ENCODE results near the gene KANSL3.
A peak's percentile ranks its signal among the peaks of the same experiment; 100 is the strongest.

KANSL3 gene

GRCh38 chr2:96594691-96595152 is 43.4 kb downstream of the KANSL3 start:
- Mint-ChIP-seq H3K36me3 (ENCODE audit: low read depth) (peaks cover 78% of the 10 kb centered on the region), H3K4me3 (no peak overlapping the region), H3K27ac (no peak overlapping the region), H3K4me1 (no peaks in the 10 kb centered on the region), H3K27me3 (ENCODE audit: low read depth) (no peaks in the 10 kb centered on the region), H3K9me3 (no peaks in the 10 kb centered on the region)
- no peak for TF ChIP-seq CTCF (IDR thresholded peaks at IDR 0.05; ENCODE audit: unreplicated experiment in 3 of 3)

- Mint-ChIP-seq H3K4me1 (no peaks in the 10 kb centered on the region), H3K27ac (no peak overlapping the region), H3K27me3 (ENCODE audit: low read depth) (no peaks in the 10 kb centered on the region), H3K36me3 (ENCODE audit: low read depth) (peaks cover 78% of the 10 kb centered on the region), H3K9me3 (no peaks in the 10 kb centered on the region), H3K4me3 (no peak overlapping the region)
- no peak for TF ChIP-seq CTCF (IDR thresholded peaks at IDR 0.05; ENCODE audit: unreplicated experiment in 3 of 3)
Observed at GRCh38 chr2:96594282-96594681, 43.8 kb downstream of the KANSL3 start.

GRCh38 chr2:96591494-96591893 is 46.6 kb downstream of the KANSL3 start:
- Mint-ChIP-seq H3K9me3 (no peaks in the 10 kb centered on the region), H3K4me1 (no peaks in the 10 kb centered on the region), H3K4me3 (no peak overlapping the region), H3K36me3 (ENCODE audit: low read depth) (peaks cover 81% of the 10 kb centered on the region), H3K27ac (no peak overlapping the region), H3K27me3 (ENCODE audit: low read depth) (no peaks in the 10 kb centered on the region)
- no peak for TF ChIP-seq CTCF (IDR thresholded peaks at IDR 0.05; ENCODE audit: unreplicated experiment in 3 of 3)

- Mint-ChIP-seq H3K27ac (no peak overlapping the region), H3K9me3 (no peaks in the 10 kb centered on the region), H3K4me1 (no peaks in the 10 kb centered on the region), H3K27me3 (ENCODE audit: low read depth) (no peaks in the 10 kb centered on the region), H3K36me3 (ENCODE audit: low read depth) (peaks cover 83% of the 10 kb centered on the region), H3K4me3 (no peak overlapping the region)
- no peak for TF ChIP-seq CTCF (IDR thresholded peaks at IDR 0.05; ENCODE audit: unreplicated experiment in 3 of 3)
Observed at GRCh38 chr2:96591054-96591453, 47.1 kb downstream of the KANSL3 start.

- Mint-ChIP-seq H3K4me1 (no peaks in the 10 kb centered on the region), H3K27ac (peak overlapping the region in 1 of 3 experiments; percentile 16), H3K9me3 (no peaks in the 10 kb centered on the region), H3K36me3 (ENCODE audit: low read depth) (peaks cover 69% of the 10 kb centered on the region), H3K27me3 (ENCODE audit: low read depth) (no peaks in the 10 kb centered on the region), H3K4me3 (no peak overlapping the region)
- TF ChIP-seq CTCF (IDR thresholded peaks at IDR 0.05; ENCODE audit: unreplicated experiment in 3 of 3): no peak
Observed at GRCh38 chr2:96587843-96588242, 50.3 kb downstream of the KANSL3 start.

GRCh38 chr2:96584017-96584416 is 54.1 kb downstream of the KANSL3 start:
- H3K27ac Mint-ChIP-seq: no peak overlapping the region
- H3K9me3 Mint-ChIP-seq: no peaks in the 10 kb centered on the region
- no peaks in the 10 kb centered on the region for H3K27me3 Mint-ChIP-seq (ENCODE audit: low read depth)
- no peaks in the 10 kb centered on the region for H3K4me1 Mint-ChIP-seq
- H3K4me3 Mint-ChIP-seq: no peak overlapping the region
- TF ChIP-seq CTCF (IDR thresholded peaks at IDR 0.05; ENCODE audit: unreplicated experiment in 3 of 3): no peak
- peaks cover 41% of the 10 kb centered on the region for H3K36me3 Mint-ChIP-seq (ENCODE audit: low read depth)

Measured in nephron (organoid).